ENCODE measurements around the gene ARID1B. TPM values are rescaled to one million over a fixed set of nuclear protein-coding genes. Genes with fewer than 3 reads are reported as not detected.

ARID1B gene
- total RNA-seq, 1 experiment from 2014 or later, result 86.3 TPM

DNA sequence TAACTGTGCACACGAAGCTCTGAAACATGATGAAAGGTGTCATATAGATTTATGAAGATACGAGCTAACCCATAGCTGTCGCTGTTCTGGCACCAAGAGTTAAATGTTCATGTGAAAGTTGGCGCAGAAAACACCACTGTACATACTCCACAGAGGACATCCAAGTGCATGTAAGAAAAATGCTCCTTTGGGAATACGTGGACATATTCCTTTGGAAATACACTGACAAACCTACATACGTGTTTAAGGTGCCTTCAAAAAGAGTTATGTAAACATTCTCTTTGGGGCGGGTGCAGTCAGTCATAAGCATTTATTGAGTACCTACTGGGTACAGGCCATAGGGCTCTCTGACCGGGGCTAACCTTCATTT, 723 bp upstream of the ARID1B start:
- POLR2A ChIA-PET (ENCODE audit: low non-redundant PET), result interaction anchor here (0.5 to 0.6 kb wide), 2 partner anchors 1201 to 1329 kb away, joined by 3 read pairs; no protein-coding TSS in a partner anchor
- Histone ChIP-seq H3K27ac (ENCODE audit: low read depth, low read length, poor library complexity, severe bottlenecking) (peak overlapping the region; percentile 96), H3K36me3 (ENCODE audit: insufficient read depth, low read length, poor library complexity, severe bottlenecking) (no peaks in the 10 kb centered on the region), H3K4me1 (ENCODE audit: insufficient read depth, low read length, poor library complexity, severe bottlenecking) (peaks cover 40% of the 10 kb centered on the region), H3K9me3 (ENCODE audit: low read depth, low read length, poor library complexity, severe bottlenecking) (no peaks in the 10 kb centered on the region), H3K27me3 (replicated peaks; ENCODE audit: insufficient read depth, low read depth, low read length, poor library complexity) (no peaks in the 10 kb centered on the region), H3K4me3 (ENCODE audit: low read depth, low read length, poor library complexity, severe bottlenecking) (peak overlapping the region; percentile 66)
- CTCF ChIA-PET, result no interaction called here
- TSS peak; percentile 53 for BruUV-seq (replicated peaks)
- intact Hi-C loops (cut with micrococcal nuclease; ENCODE audit: unreplicated experiment), result loop anchor here (2.0 to 10.0 kb wide), 4 partner anchors 212 to 1449 kb away; no protein-coding TSS in a partner anchor
- peak; percentile 74 for DNase-seq (ENCODE audit: low spot score)
- TF ChIP-seq, protein P1, sequence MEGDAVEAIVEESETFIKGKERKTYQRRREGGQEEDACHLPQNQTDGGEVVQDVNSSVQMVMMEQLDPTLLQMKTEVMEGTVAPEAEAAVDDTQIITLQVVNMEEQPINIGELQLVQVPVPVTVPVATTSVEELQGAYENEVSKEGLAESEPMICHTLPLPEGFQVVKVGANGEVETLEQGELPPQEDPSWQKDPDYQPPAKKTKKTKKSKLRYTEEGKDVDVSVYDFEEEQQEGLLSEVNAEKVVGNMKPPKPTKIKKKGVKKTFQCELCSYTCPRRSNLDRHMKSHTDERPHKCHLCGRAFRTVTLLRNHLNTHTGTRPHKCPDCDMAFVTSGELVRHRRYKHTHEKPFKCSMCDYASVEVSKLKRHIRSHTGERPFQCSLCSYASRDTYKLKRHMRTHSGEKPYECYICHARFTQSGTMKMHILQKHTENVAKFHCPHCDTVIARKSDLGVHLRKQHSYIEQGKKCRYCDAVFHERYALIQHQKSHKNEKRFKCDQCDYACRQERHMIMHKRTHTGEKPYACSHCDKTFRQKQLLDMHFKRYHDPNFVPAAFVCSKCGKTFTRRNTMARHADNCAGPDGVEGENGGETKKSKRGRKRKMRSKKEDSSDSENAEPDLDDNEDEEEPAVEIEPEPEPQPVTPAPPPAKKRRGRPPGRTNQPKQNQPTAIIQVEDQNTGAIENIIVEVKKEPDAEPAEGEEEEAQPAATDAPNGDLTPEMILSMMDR (conservative IDR thresholded peaks at IDR 0.05; ENCODE audit: low read depth, low read length), result 0 out of 2 replicates have a peak, but pooled peaks have one; percentile 28
- no peak for TF ChIP-seq EZH2 (IDR thresholded peaks at IDR 0.05; ENCODE audit: borderline replicate concordance, low read depth, low read length, poor library complexity, severe bottlenecking)

DNA sequence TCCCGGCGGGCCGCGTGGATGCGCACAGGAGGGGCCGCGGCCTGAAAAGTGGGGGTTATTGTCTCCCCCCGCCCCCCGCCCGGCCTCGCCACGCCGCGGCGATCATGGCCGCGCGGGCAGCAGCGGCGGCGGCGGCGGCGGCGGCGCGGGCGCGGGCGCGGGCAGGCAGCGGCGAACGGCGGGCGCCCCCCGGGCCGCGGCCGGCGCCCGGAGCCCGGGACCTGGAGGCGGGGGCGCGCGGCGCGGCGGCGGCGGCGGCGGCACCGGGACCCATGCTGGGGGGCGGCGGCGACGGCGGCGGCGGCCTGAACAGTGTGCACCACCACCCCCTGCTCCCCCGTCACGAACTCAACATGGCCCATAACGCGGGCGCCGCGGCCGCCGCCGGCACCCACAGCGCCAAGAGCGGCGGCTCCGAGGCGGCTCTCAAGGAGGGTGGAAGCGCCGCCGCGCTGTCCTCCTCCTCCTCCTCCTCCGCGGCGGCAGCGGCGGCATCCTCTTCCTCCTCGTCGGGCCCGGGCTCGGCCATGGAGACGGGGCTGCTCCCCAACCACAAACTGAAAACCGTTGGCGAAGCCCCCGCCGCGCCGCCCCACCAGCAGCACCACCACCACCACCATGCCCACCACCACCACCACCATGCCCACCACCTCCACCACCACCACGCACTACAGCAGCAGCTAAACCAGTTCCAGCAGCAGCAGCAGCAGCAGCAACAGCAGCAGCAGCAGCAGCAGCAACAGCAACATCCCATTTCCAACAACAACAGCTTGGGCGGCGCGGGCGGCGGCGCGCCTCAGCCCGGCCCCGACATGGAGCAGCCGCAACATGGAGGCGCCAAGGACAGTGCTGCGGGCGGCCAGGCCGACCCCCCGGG, 637 bp downstream of the ARID1B start:
- Histone ChIP-seq H3K9me3 (ENCODE audit: low read depth, low read length, poor library complexity, severe bottlenecking) (no peaks in the 10 kb centered on the region), H3K36me3 (ENCODE audit: insufficient read depth, low read length, poor library complexity, severe bottlenecking) (no peaks in the 10 kb centered on the region), H3K4me3 (ENCODE audit: low read depth, low read length, poor library complexity, severe bottlenecking) (peak overlapping the region; percentile 73), H3K27me3 (replicated peaks; ENCODE audit: insufficient read depth, low read depth, low read length, poor library complexity) (no peaks in the 10 kb centered on the region), H3K27ac (ENCODE audit: low read depth, low read length, poor library complexity, severe bottlenecking) (peak overlapping the region; percentile 96), H3K4me1 (ENCODE audit: insufficient read depth, low read length, poor library complexity, severe bottlenecking) (peaks cover 51% of the 10 kb centered on the region)
- POLR2A ChIA-PET (ENCODE audit: low non-redundant PET), result no interaction called here
- DNase-seq (ENCODE audit: low spot score), result peak; percentile 78
- intact Hi-C loops (cut with micrococcal nuclease; ENCODE audit: unreplicated experiment), result loop anchor here (1.0 to 10.0 kb wide), 5 partner anchors 92 to 1451 kb away; no protein-coding TSS in a partner anchor
- CTCF ChIA-PET, result no interaction called here
- no TSS peak for BruUV-seq (replicated peaks)
- no peak for TF ChIP-seq EZH2 (IDR thresholded peaks at IDR 0.05; ENCODE audit: borderline replicate concordance, low read depth, low read length, poor library complexity, severe bottlenecking)
- TF ChIP-seq, protein P1 (conservative IDR thresholded peaks at IDR 0.05; ENCODE audit: low read depth, low read length), result no peak

DNA sequence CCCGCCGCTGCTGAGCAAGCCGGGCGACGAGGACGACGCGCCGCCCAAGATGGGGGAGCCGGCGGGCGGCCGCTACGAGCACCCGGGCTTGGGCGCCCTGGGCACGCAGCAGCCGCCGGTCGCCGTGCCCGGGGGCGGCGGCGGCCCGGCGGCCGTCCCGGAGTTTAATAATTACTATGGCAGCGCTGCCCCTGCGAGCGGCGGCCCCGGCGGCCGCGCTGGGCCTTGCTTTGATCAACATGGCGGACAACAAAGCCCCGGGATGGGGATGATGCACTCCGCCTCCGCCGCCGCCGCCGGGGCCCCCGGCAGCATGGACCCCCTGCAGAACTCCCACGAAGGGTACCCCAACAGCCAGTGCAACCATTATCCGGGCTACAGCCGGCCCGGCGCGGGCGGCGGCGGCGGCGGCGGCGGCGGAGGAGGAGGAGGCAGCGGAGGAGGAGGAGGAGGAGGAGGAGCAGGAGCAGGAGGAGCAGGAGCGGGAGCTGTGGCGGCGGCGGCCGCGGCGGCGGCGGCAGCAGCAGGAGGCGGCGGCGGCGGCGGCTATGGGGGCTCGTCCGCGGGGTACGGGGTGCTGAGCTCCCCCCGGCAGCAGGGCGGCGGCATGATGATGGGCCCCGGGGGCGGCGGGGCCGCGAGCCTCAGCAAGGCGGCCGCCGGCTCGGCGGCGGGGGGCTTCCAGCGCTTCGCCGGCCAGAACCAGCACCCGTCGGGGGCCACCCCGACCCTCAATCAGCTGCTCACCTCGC, 1.5 kb downstream of the ARID1B start:
- Histone ChIP-seq H3K36me3 (ENCODE audit: insufficient read depth, low read length, poor library complexity, severe bottlenecking) (no peaks in the 10 kb centered on the region), H3K9me3 (ENCODE audit: low read depth, low read length, poor library complexity, severe bottlenecking) (no peaks in the 10 kb centered on the region), H3K27ac (ENCODE audit: low read depth, low read length, poor library complexity, severe bottlenecking) (peak overlapping the region; percentile 94), H3K4me1 (ENCODE audit: insufficient read depth, low read length, poor library complexity, severe bottlenecking) (peaks cover 55% of the 10 kb centered on the region), H3K4me3 (ENCODE audit: low read depth, low read length, poor library complexity, severe bottlenecking) (peak overlapping the region; percentile 73), H3K27me3 (replicated peaks; ENCODE audit: insufficient read depth, low read depth, low read length, poor library complexity) (no peaks in the 10 kb centered on the region)
- POLR2A ChIA-PET (ENCODE audit: low non-redundant PET), result no interaction called here
- DNase-seq (ENCODE audit: low spot score), result peak; percentile 66
- intact Hi-C loops (cut with micrococcal nuclease; ENCODE audit: unreplicated experiment), result loop anchor here (5.0 to 10.0 kb wide), 3 partner anchors 214 to 1451 kb away; no protein-coding TSS in a partner anchor
- BruUV-seq (replicated peaks), result no TSS peak
- CTCF ChIA-PET, result interaction anchor here (0.7 kb wide), 1 partner anchor 267 kb away, joined by 3 read pairs; no protein-coding TSS in a partner anchor
- no peak for TF ChIP-seq EZH2 (IDR thresholded peaks at IDR 0.05; ENCODE audit: borderline replicate concordance, low read depth, low read length, poor library complexity, severe bottlenecking)
- TF ChIP-seq, protein P1 (conservative IDR thresholded peaks at IDR 0.05; ENCODE audit: low read depth, low read length), result no peak
